GM23338 (cell line): ENCODE measurements around the gene PALLD.

ENCODE experiments used
- CREB1 ChIP-seq: fragments of 250-450 bp; sonication (Bioruptor Pico); IDR thresholded peaks from 2 replicates; pipeline ENCODE4 v1.5.0; 2020; ENCODE audit warnings: low read depth, mild to moderate bottlenecking, moderate library complexity
- EZH2 ChIP-seq: fragments of 200-600 bp; sonication (generic); IDR thresholded peaks from one replicate; pipeline ENCODE4 v1.8.0; 2017; ENCODE audit warnings: antibody characterized with exemption, mild to moderate bottlenecking, low read depth; ENCODE audit not compliant: unreplicated experiment
- EZH2phosphoT487 ChIP-seq: fragments of 200-600 bp; sonication (generic); IDR thresholded peaks from one replicate; pipeline ENCODE4 v1.8.1; 2018; ENCODE audit warnings: antibody characterized with exemption; ENCODE audit not compliant: unreplicated experiment
- TF ChIP-seq, protein P1 (sequence below), 2 experiments: fragments of 200-600 bp in 1 of 2; sonication (generic) in 1 of 2; conservative IDR thresholded peaks; 2 replicates each; pipeline versions ENCODE4 v1.5.1 to v1.6.1; 2016 to 2017; ENCODE audit warnings: antibody characterized with exemption in 2 of 2, low read depth in 2 of 2, mild to moderate bottlenecking in 2 of 2, moderate library complexity in 1 of 2

DNA sequence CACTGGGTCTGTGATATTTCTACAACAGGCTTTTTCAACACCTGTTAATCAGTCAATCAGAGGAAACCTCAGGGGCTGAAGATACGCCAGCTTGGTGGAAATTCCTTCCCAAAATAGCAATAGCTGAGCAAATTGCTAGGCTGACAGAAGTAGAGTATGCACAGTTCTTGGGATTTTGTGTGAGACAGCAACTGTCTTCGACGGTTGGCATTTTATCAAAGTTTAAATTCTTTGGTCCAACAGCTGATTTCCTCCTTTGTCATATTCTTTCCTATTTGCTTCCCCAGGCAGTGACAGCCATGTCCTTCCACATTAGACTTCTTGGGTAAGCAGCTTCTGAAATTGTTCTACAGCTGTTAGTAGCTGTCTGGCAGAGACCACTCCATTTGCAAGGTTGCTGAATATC is 8.0 kb upstream of the PALLD start:
- TF ChIP-seq, protein P1, sequence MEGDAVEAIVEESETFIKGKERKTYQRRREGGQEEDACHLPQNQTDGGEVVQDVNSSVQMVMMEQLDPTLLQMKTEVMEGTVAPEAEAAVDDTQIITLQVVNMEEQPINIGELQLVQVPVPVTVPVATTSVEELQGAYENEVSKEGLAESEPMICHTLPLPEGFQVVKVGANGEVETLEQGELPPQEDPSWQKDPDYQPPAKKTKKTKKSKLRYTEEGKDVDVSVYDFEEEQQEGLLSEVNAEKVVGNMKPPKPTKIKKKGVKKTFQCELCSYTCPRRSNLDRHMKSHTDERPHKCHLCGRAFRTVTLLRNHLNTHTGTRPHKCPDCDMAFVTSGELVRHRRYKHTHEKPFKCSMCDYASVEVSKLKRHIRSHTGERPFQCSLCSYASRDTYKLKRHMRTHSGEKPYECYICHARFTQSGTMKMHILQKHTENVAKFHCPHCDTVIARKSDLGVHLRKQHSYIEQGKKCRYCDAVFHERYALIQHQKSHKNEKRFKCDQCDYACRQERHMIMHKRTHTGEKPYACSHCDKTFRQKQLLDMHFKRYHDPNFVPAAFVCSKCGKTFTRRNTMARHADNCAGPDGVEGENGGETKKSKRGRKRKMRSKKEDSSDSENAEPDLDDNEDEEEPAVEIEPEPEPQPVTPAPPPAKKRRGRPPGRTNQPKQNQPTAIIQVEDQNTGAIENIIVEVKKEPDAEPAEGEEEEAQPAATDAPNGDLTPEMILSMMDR (conservative IDR thresholded peaks at IDR 0.05; ENCODE audit: low read depth in 2 of 2): no peak
- TF ChIP-seq CREB1 (CRISPR knock-in tag): no peak
- no peak for TF ChIP-seq EZH2
- no peak for TF ChIP-seq EZH2phosphoT487
